Stimulated activated CD8-positive, alpha-beta memory T cell treated with anti-CD3 and anti-CD28 coated beads, Interleukin-7, amount 100 ng/mL, for 24 hours (primary cell): ENCODE measurements around the gene CEACAM19.
"Not testable (repeated sequence)": the region's sequence is repeated elsewhere in the genome, so short reads cannot be mapped to it uniquely, and the experiment has no call there.

Source experiments
- DNase-seq: peaks from one replicate; pipeline ENCODE4 v3.0.0-alpha.2; 2020; ENCODE audit warnings: low read depth

The CEACAM19 gene

GRCh38 chr19:44675521-44675920 lies 4.2 kb downstream of the CEACAM19 start:
- no peak for DNase-seq

GRCh38 chr19:44677019-44677811 lies 5.9 kb downstream of the CEACAM19 start:
- DNase-seq = no peak

- DNase-seq = no peak
Observed at GRCh38 chr19:44680536-44680935, 9.3 kb downstream of the CEACAM19 start.

- DNase-seq = no peak
Observed at GRCh38 chr19:44681992-44682790, 10.9 kb downstream of the CEACAM19 start.

GRCh38 chr19:44682807-44683206 lies 11.5 kb downstream of the CEACAM19 start:
- DNase-seq = no peak

- DNase-seq = no peak
Observed at GRCh38 chr19:44683434-44684210, 12.3 kb downstream of the CEACAM19 start.

- not testable (repeated sequence) for DNase-seq
Observed at GRCh38 chr19:44684396-44684795, 13.1 kb downstream of the CEACAM19 start.

GRCh38 chr19:44684892-44685863 lies 13.9 kb downstream of the CEACAM19 start:
- DNase-seq = no peak

GRCh38 chr19:44685877-44686276 lies 14.6 kb downstream of the CEACAM19 start:
- DNase-seq = no peak

GRCh38 chr19:44686896-44687295 lies 15.6 kb downstream of the CEACAM19 start:
- no peak for DNase-seq

- DNase-seq = no peak
Observed at GRCh38 chr19:44687888-44688287, 16.6 kb downstream of the CEACAM19 start.

- peak; percentile 68 for DNase-seq
Observed at GRCh38 chr19:44689290-44690130, 18.2 kb downstream of the CEACAM19 start.

GRCh38 chr19:44690131-44690440 lies 18.8 kb downstream of the CEACAM19 start:
- DNase-seq = no peak

- DNase-seq = no peak
Observed at GRCh38 chr19:44692379-44692721, 21.1 kb downstream of the CEACAM19 start.

GRCh38 chr19:44694184-44694579 lies 22.9 kb downstream of the CEACAM19 start:
- DNase-seq = no peak

GRCh38 chr19:44696939-44697669 lies 25.8 kb downstream of the CEACAM19 start:
- no peak for DNase-seq

- DNase-seq = no peak
Observed at GRCh38 chr19:44697670-44698034, 26.4 kb downstream of the CEACAM19 start.

- no peak for DNase-seq
Observed at GRCh38 chr19:44698492-44699201, 27.4 kb downstream of the CEACAM19 start, which contains the start of gene CEACAM16. Gene CEACAM16, plus strand, starts transcription at chr19:44699151. Its CDS starts 2,306 bp downstream, at chr19:44701457.

GRCh38 chr19:44700547-44700946 lies 29.3 kb downstream of the CEACAM19 start:
- DNase-seq = no peak
